ENCODE measurements around the gene ARL3.
A peak's percentile ranks its signal among the peaks of the same experiment; 100 is the strongest.

Gene ARL3

GRCh38 chr10:102648889-102649796, 65.1 kb downstream of the ARL3 start:
- no peak overlapping the region for H2BK5ac ChIP-seq (ENCODE audit: low read depth, low read length, poor library complexity, severe bottlenecking)
- peak overlapping the region; percentile 6 to 61 for H3K14ac ChIP-seq (ENCODE audit: low read length in 2 of 2)
- H2AFZ ChIP-seq (ENCODE audit: low read depth, low read length) = no peak overlapping the region
- H3K27me3 ChIP-seq (ENCODE audit: control insufficient read depth in 1 of 2, insufficient read depth in 1 of 2, low read length in 2 of 2) = no peaks in the 10 kb centered on the region
- no peaks in the 10 kb centered on the region for H3K9me3 ChIP-seq (ENCODE audit: control insufficient read depth, low read length)
- H3K36me3 ChIP-seq (ENCODE audit: control insufficient read depth in 1 of 2, insufficient read depth in 2 of 2, low read depth in 1 of 2, low read length in 2 of 2) = peaks cover 50 to 76% of the 10 kb centered on the region in 2 experiments
- H4K8ac ChIP-seq (ENCODE audit: low read length) = no peak overlapping the region
- no peak overlapping the region for H2AK5ac ChIP-seq (ENCODE audit: low read length, severe bottlenecking)
- peak overlapping the region; percentile 41 to 64 for H3K18ac ChIP-seq (ENCODE audit: low read depth in 1 of 2, low read length in 2 of 2)
- peak overlapping the region; percentile 62 for H2BK15ac ChIP-seq (ENCODE audit: low read depth, poor library complexity, severe bottlenecking)
- H3K4me2 ChIP-seq (ENCODE audit: low read length, poor library complexity, severe bottlenecking) = peak overlapping the region; percentile 38
- peak overlapping the region in 1 of 2 experiments; percentile 94 for H3K23ac ChIP-seq (ENCODE audit: low read length in 2 of 2)
- H2BK12ac ChIP-seq (ENCODE audit: low read length in 2 of 2) = peak overlapping the region in 1 of 2 experiments; percentile 38
- 81% methylated on average over 24 of the region's 25 CpGs for WGBS
- peak overlapping the region; percentile 98 for H3K9ac ChIP-seq (ENCODE audit: low read length)
- peak overlapping the region; percentile 15 to 95 for H3K4me3 ChIP-seq (ENCODE audit: insufficient read depth in 1 of 2, low read depth in 1 of 2, low read length in 2 of 2)
- peaks cover 2% of the 10 kb centered on the region for H3K79me1 ChIP-seq (replicated peaks; ENCODE audit: low read length, poor library complexity, severe bottlenecking)
- H4K91ac ChIP-seq (ENCODE audit: low read length) = peak overlapping the region; percentile 15
- peaks cover 64% of the 10 kb centered on the region for H3K4me1 ChIP-seq (ENCODE audit: control insufficient read depth, insufficient read depth, low read depth, low read length)
- H3K27ac ChIP-seq (ENCODE audit: low read length, poor library complexity, severe bottlenecking) = no peak overlapping the region
- H3K4ac ChIP-seq (ENCODE audit: low read depth in 1 of 2, low read length in 2 of 2) = no peak overlapping the region
- DNase-seq = no peak
- no peak overlapping the region for H2BK120ac ChIP-seq (ENCODE audit: low read depth, low read length)

- Histone ChIP-seq H3K27me3 (ENCODE audit: control insufficient read depth in 1 of 2, insufficient read depth in 1 of 2, low read length in 2 of 2) (no peaks in the 10 kb centered on the region), H3K79me1 (replicated peaks; ENCODE audit: low read length, poor library complexity, severe bottlenecking) (no peaks in the 10 kb centered on the region), H4K91ac (ENCODE audit: low read length) (no peak overlapping the region), H2BK12ac (ENCODE audit: low read length in 2 of 2) (peak overlapping the region in 1 of 2 experiments; percentile 59), H3K9ac (ENCODE audit: low read length) (peak overlapping the region; percentile 98), H3K4me3 (ENCODE audit: insufficient read depth in 1 of 2, low read depth in 1 of 2, low read length in 2 of 2) (peak overlapping the region in 1 of 2 experiments; percentile 95), H2BK120ac (ENCODE audit: low read depth, low read length) (no peak overlapping the region), H3K27ac (ENCODE audit: low read length, poor library complexity, severe bottlenecking) (no peak overlapping the region), H2BK15ac (ENCODE audit: low read depth, poor library complexity, severe bottlenecking) (no peak overlapping the region), H3K23ac (ENCODE audit: low read length in 2 of 2) (peak overlapping the region in 1 of 2 experiments; percentile 23), H3K18ac (ENCODE audit: low read depth in 1 of 2, low read length in 2 of 2) (peak overlapping the region in 1 of 2 experiments; percentile 72), H3K9me3 (ENCODE audit: control insufficient read depth, low read length) (no peaks in the 10 kb centered on the region), H3K14ac (ENCODE audit: low read length in 2 of 2) (peak overlapping the region in 1 of 2 experiments; percentile 85), H2AFZ (ENCODE audit: low read depth, low read length) (no peak overlapping the region), H2AK5ac (ENCODE audit: low read length, severe bottlenecking) (peak overlapping the region; percentile 9), H3K4ac (ENCODE audit: low read depth in 1 of 2, low read length in 2 of 2) (peak overlapping the region in 1 of 2 experiments; percentile 26), H2BK5ac (ENCODE audit: low read depth, low read length, poor library complexity, severe bottlenecking) (no peak overlapping the region), H3K36me3 (ENCODE audit: control insufficient read depth in 1 of 2, insufficient read depth in 2 of 2, low read depth in 1 of 2, low read length in 2 of 2) (peaks cover 44 to 68% of the 10 kb centered on the region in 2 experiments), H4K8ac (ENCODE audit: low read length) (no peak overlapping the region), H3K4me2 (ENCODE audit: low read length, poor library complexity, severe bottlenecking) (peak overlapping the region; percentile 25), H3K4me1 (ENCODE audit: control insufficient read depth, insufficient read depth, low read depth, low read length) (peaks cover 60% of the 10 kb centered on the region)
- WGBS = 88% methylated on average over 6 of the region's 12 CpGs
- no peak for DNase-seq
Measured at GRCh38 chr10:102648269-102648888, 65.8 kb downstream of the ARL3 start.

DNA sequence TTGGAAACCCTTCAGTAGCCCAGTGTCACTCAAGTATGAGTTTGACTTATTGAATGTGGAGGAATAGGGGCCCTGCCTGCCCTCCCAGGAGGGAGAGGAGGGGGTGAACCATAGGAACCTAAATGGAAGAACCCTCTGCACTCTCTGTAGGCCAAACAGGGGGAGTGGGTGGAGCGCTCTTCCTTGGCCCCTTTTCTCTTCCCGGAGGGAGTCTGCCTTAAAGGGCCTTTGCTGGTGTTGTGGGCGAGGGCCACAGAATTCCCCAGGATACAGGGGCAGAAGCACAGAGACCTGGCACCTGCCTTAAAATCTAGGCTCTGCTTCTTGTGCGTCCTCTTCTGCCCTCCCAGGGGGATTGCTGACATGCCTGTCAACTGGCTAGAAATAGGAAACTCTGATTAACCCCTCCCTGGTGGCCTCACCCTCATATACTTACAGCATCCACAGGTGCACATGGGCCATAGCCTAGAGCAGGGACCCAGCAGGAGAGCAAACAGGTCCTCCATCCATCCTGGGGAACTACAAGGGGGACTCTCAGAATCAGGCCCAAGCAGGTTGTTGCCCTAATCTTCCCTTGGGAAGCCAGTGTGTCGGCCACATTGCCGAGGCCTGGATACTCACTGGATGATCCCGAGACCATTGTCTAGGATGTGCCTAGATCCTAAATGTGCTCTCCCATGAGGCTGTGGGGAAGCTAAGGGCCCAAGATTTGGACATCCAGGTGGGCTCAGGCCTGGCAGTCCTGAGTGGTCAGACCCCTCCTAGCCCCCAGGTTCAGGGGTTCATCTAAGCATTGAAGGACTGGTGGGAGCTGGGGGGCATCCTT, 66.5 kb downstream of the ARL3 start:
- peak overlapping the region in 1 of 2 experiments; percentile 85 for H3K14ac ChIP-seq (ENCODE audit: low read length in 2 of 2)
- no peak overlapping the region for H2BK15ac ChIP-seq (ENCODE audit: low read depth, poor library complexity, severe bottlenecking)
- WGBS = 81% methylated on average over 7 of the region's 7 CpGs
- H3K27me3 ChIP-seq (ENCODE audit: control insufficient read depth in 1 of 2, insufficient read depth in 1 of 2, low read length in 2 of 2) = no peaks in the 10 kb centered on the region
- peak overlapping the region; percentile 98 for H3K9ac ChIP-seq (ENCODE audit: low read length)
- H3K4me2 ChIP-seq (ENCODE audit: low read length, poor library complexity, severe bottlenecking) = peak overlapping the region; percentile 78
- H3K4ac ChIP-seq (ENCODE audit: low read depth in 1 of 2, low read length in 2 of 2) = no peak overlapping the region
- H3K36me3 ChIP-seq (ENCODE audit: control insufficient read depth in 1 of 2, insufficient read depth in 2 of 2, low read depth in 1 of 2, low read length in 2 of 2) = peaks cover 39 to 63% of the 10 kb centered on the region in 2 experiments
- H3K9me3 ChIP-seq (ENCODE audit: control insufficient read depth, low read length) = no peaks in the 10 kb centered on the region
- no peak overlapping the region for H2BK12ac ChIP-seq (ENCODE audit: low read length in 2 of 2)
- H3K4me1 ChIP-seq (ENCODE audit: control insufficient read depth, insufficient read depth, low read depth, low read length) = peaks cover 57% of the 10 kb centered on the region
- no peaks in the 10 kb centered on the region for H3K79me1 ChIP-seq (replicated peaks; ENCODE audit: low read length, poor library complexity, severe bottlenecking)
- H3K4me3 ChIP-seq (ENCODE audit: insufficient read depth in 1 of 2, low read depth in 1 of 2, low read length in 2 of 2) = peak overlapping the region in 1 of 2 experiments; percentile 95
- H3K27ac ChIP-seq (ENCODE audit: low read length, poor library complexity, severe bottlenecking) = no peak overlapping the region
- no peak overlapping the region for H2BK5ac ChIP-seq (ENCODE audit: low read depth, low read length, poor library complexity, severe bottlenecking)
- no peak for DNase-seq
- H3K18ac ChIP-seq (ENCODE audit: low read depth in 1 of 2, low read length in 2 of 2) = peak overlapping the region in 1 of 2 experiments; percentile 72
- no peak overlapping the region for H4K8ac ChIP-seq (ENCODE audit: low read length)
- H2AFZ ChIP-seq (ENCODE audit: low read depth, low read length) = no peak overlapping the region
- no peak overlapping the region for H4K91ac ChIP-seq (ENCODE audit: low read length)
- H2BK120ac ChIP-seq (ENCODE audit: low read depth, low read length) = no peak overlapping the region
- peak overlapping the region in 1 of 2 experiments; percentile 53 for H3K23ac ChIP-seq (ENCODE audit: low read length in 2 of 2)
- H2AK5ac ChIP-seq (ENCODE audit: low read length, severe bottlenecking) = no peak overlapping the region
